Cardiac muscle cell (in vitro differentiated cells and primary cell): Measurements from ENCODE around the gene SLIT3. TPM values are rescaled to one million over a fixed set of nuclear protein-coding genes. Genes with fewer than 3 reads are reported as not detected.

Experiments used
- DNase-seq, 2 donors: peaks; one replicate each; pipeline versions ENCODE4 v3.0.0 to v3.0.0-alpha.2; 2010 to 2017; ENCODE audit warnings: low read depth in 1 of 2, low spot score in 1 of 2
- H3K27ac ChIP-seq: fragments of 200-600 bp; sonication (generic); 2 replicates; pipeline ENCODE4 v1.5.1; 2016
- H3K27me3 ChIP-seq: fragments of 200-600 bp; sonication (generic); 2 replicates; pipeline ENCODE4 v1.6.0; 2016; ENCODE audit warnings: control low read depth
- H3K36me3 ChIP-seq: fragments of 200-600 bp; sonication (generic); 2 replicates; pipeline ENCODE4 v1.5.1; 2016; ENCODE audit warnings: control low read depth
- H3K4me1 ChIP-seq: fragments of 200-600 bp; sonication (generic); 2 replicates; pipeline ENCODE4 v1.8.1; 2017; ENCODE audit warnings: low read depth, mild to moderate bottlenecking, mixed run types
- H3K4me3 ChIP-seq: fragments of 200-600 bp; sonication (generic); 2 replicates; pipeline ENCODE4 v1.5.1; 2016; ENCODE audit warnings: mild to moderate bottlenecking
- H3K9me3 ChIP-seq: fragments of 200-600 bp; sonication (generic); 2 replicates; pipeline ENCODE4 v1.5.1; 2017; ENCODE audit warnings: low read depth, mild to moderate bottlenecking, control low read depth
- polyA plus RNA-seq: library from polyadenylated mRNA; unstranded; fragments of >200 nt; fragmentation: Nextera tagmentation; extraction: Ambion mirVana; gene quantifications from 2 replicates; pipeline ENCODE4 v1.2.1, GENCODE V29; 2016
- total RNA-seq: library from RNA; depleted of rRNA; stranded (reverse); fragments of >200 nt; gene quantifications from 2 replicates; pipeline ENCODE4 v1.2.3, GENCODE V29; 2016
- TF ChIP-seq, protein P1 (sequence below): IDR thresholded peaks from 2 replicates; pipeline ENCODE4 v1.5.1; 2012; ENCODE audit warnings: low read depth, mild to moderate bottlenecking, low read length

The SLIT3 gene
- total and polyA plus RNA-seq, 2 experiments from 2014 or later, result 50.7 to 111 TPM

DNA sequence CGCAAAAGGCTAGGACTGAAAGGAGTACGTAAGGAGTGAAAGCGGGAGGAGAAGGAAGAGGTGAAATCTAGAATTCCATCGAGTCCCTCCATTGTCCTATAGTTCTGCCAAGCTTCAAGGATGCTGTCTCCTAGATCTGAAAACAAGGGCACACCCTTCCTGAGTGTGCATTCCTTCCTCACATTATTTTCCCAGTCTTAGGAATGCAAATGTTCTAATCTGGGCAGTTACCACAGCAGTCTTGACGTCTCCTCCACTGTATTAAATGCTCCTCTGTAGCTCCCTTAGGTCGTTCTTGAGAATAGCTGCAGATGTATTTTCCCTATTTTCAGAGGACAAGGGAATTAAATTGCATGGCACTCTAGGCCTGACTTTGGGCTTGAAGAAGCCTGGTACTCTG, 127.6 kb downstream of the SLIT3 start:
- TF ChIP-seq, protein P1, sequence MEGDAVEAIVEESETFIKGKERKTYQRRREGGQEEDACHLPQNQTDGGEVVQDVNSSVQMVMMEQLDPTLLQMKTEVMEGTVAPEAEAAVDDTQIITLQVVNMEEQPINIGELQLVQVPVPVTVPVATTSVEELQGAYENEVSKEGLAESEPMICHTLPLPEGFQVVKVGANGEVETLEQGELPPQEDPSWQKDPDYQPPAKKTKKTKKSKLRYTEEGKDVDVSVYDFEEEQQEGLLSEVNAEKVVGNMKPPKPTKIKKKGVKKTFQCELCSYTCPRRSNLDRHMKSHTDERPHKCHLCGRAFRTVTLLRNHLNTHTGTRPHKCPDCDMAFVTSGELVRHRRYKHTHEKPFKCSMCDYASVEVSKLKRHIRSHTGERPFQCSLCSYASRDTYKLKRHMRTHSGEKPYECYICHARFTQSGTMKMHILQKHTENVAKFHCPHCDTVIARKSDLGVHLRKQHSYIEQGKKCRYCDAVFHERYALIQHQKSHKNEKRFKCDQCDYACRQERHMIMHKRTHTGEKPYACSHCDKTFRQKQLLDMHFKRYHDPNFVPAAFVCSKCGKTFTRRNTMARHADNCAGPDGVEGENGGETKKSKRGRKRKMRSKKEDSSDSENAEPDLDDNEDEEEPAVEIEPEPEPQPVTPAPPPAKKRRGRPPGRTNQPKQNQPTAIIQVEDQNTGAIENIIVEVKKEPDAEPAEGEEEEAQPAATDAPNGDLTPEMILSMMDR, result no peak
- Histone ChIP-seq H3K4me3 (no peak overlapping the region), H3K27me3 (no peaks in the 10 kb centered on the region), H3K9me3 (no peaks in the 10 kb centered on the region), H3K27ac (no peak overlapping the region), H3K36me3 (no peaks in the 10 kb centered on the region), H3K4me1 (peaks cover 5% of the 10 kb centered on the region)
- no peak for DNase-seq

DNA sequence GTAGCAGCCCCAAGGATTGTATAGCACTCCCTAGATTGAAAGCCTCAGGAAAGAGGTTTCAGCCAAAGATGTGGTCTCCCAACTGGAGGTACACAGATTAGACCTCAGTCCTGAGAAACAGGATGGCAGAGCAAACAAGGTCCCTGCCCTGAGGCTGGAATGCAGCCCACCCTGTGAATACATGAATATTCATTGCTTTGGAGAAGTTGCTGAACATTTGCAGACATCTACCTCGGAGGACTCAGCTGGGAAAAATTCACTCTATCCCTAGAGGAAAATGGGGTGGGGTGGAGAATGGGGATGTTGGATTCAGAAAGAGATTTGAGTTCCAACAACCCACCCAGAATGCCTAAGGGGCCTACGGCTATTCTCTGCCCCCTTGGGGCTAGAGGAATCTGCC, 129.4 kb downstream of the SLIT3 start:
- no peak overlapping the region for H3K27ac ChIP-seq
- H3K36me3 ChIP-seq, result no peaks in the 10 kb centered on the region
- H3K4me3 ChIP-seq, result no peak overlapping the region
- H3K9me3 ChIP-seq, result no peaks in the 10 kb centered on the region
- TF ChIP-seq, protein P1, result no peak
- H3K4me1 ChIP-seq, result peaks cover 11% of the 10 kb centered on the region
- no peak for DNase-seq
- no peaks in the 10 kb centered on the region for H3K27me3 ChIP-seq

DNA sequence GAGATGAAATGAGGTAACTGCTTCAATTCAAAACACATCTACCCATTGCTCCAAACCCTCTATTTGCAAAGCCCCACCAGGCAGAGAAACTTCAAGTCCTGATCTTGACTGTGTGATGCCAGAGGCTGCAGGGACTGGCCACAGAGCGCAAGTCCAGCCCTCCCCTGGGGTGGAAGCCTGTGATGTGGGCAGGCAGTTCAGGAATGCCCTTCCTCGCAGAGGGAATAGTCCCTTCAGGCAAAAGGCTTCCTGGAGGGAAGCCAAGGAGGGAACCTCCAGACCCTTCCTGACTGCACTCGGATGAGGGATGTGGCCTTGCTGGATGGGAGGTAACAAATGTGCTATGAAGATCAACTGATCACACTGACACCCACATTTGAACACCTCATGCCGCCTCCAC, 131.2 kb downstream of the SLIT3 start:
- Histone ChIP-seq H3K27me3 (no peaks in the 10 kb centered on the region), H3K9me3 (no peaks in the 10 kb centered on the region), H3K36me3 (no peaks in the 10 kb centered on the region), H3K27ac (no peak overlapping the region), H3K4me1 (peaks cover 11% of the 10 kb centered on the region), H3K4me3 (no peak overlapping the region)
- DNase-seq, result no peak
- TF ChIP-seq, protein P1, result no peak

DNA sequence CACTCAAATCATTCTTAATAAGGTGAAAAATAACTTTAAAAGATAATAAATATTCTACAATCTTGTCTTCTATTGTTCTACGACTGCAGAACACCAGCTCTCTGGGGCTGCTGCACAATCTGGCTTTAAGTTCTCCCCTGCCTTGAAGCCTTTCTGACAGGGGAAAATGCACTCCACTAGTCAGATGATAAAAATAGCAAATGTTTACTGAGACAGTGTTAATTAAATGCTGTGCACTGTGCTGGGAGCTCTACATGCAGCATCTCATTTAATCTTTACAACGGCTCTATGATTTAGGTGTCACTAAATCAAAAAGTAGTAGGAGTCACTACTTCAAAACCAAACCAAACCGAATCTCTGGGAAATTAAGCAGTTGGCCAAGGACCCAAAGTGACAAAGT, 132.7 kb downstream of the SLIT3 start:
- TF ChIP-seq, protein P1, result no peak
- no peaks in the 10 kb centered on the region for H3K36me3 ChIP-seq
- no peaks in the 10 kb centered on the region for H3K27me3 ChIP-seq
- peak overlapping the region; percentile 77 for H3K27ac ChIP-seq
- no peak for DNase-seq
- no peak overlapping the region for H3K4me3 ChIP-seq
- peaks cover 11% of the 10 kb centered on the region for H3K4me1 ChIP-seq
- no peaks in the 10 kb centered on the region for H3K9me3 ChIP-seq

DNA sequence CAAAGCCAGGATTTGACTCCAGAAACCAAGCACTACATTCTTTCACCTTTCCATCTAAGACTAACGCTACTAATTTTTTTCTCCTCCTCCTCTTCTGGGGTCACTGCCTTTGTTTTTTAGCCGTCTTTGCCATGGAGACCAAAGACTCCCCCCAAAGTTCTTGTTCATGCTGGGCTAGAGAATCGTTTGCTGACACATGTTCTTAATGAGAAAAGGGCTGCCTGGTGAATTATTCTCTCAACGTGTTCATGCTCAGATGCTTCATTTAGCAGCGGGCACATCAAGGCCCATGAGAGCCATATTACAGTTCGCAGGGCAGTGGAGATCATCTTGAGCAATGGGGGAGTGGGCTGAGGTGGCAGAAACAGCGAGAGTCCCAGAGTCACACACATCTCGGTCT, 134.9 kb downstream of the SLIT3 start:
- no peaks in the 10 kb centered on the region for H3K36me3 ChIP-seq

More for the DNA sequence above, 134.9 kb downstream of the SLIT3 start:
- Histone ChIP-seq H3K27me3 (no peaks in the 10 kb centered on the region), H3K4me3 (no peak overlapping the region), H3K27ac (no peak overlapping the region), H3K9me3 (no peaks in the 10 kb centered on the region), H3K4me1 (peaks cover 25% of the 10 kb centered on the region)
- no peak for DNase-seq
- TF ChIP-seq, protein P1, result no peak
